Activated naive CD4-positive, alpha-beta T cell treated with anti-CD3 and anti-CD28 coated beads for 36 hours (primary cell): ENCODE data around the gene SPSB3. TPM values are rescaled to one million over a fixed set of nuclear protein-coding genes. Genes with fewer than 3 reads are reported as not detected.

Source experiments
- CTCF ChIA-PET: fragments of 350-600 bp; sonication (Branson Sonifier 250); formaldehyde crosslinking; loops from one replicate; lab custom pipeline; 2021; ENCODE audit warnings: antibody characterized with exemption; lab: Charles Lee
- DNase-seq: peaks from one replicate; pipeline ENCODE4 v3.0.0-alpha.2; 2020
- H3K27ac Mint-ChIP-seq: one replicate; pipeline ENCODE4 v1.8.0; 2021; ENCODE audit warnings: mild to moderate bottlenecking, mixed read lengths
- H3K27me3 Mint-ChIP-seq: one replicate; pipeline ENCODE4 v1.8.0; 2021; ENCODE audit warnings: low read depth, mixed read lengths
- H3K36me3 Mint-ChIP-seq: one replicate; pipeline ENCODE4 v1.8.0; 2021; ENCODE audit warnings: low read depth, mixed read lengths
- H3K4me1 Mint-ChIP-seq: one replicate; pipeline ENCODE4 v1.8.0; 2021; ENCODE audit warnings: low read depth, mixed read lengths
- H3K4me3 Mint-ChIP-seq: one replicate; pipeline ENCODE4 v1.8.0; 2021; ENCODE audit warnings: mild to moderate bottlenecking, moderate library complexity, mixed read lengths
- H3K9me3 Mint-ChIP-seq: one replicate; pipeline ENCODE4 v1.8.0; 2021; ENCODE audit warnings: mixed read lengths
- intact Hi-C: fragments of 100-400 bp; cut with micrococcal nuclease; formaldehyde crosslinking; loops from one replicate; pipeline ENCODE4 v1.15.1; 2023
- total RNA-seq, 2 experiments: library from RNA; stranded (reverse); gene quantifications; one replicate each; pipeline ENCODE4 v1.2.3, GENCODE V29; 2021

SPSB3 gene
- 10 to 100 TPM; 14.0 to 17.0 TPM for total RNA-seq

GRCh38 chr16:1782408-1783264 lies at the start of gene SPSB3, which contains the start of gene NUBP2:
Gene SPSB3 (minus strand): TSS chr16:1782571. CDS start chr16:1781483, 1,088 bp downstream.
Gene NUBP2 (plus strand): TSS chr16:1782960. CDS start chr16:1783021, 61 bp downstream.
- peak; percentile 100 for DNase-seq
- Mint-ChIP-seq H3K27me3 (no peaks in the 10 kb centered on the region), H3K36me3 (no peaks in the 10 kb centered on the region), H3K4me1 (peaks cover 28% of the 10 kb centered on the region), H3K4me3 (peak within 1 kb of the TSS; percentile 90), H3K27ac (peak within 1 kb of the TSS; percentile 73), H3K9me3 (no peaks in the 10 kb centered on the region)
- intact Hi-C loops = loop anchor here (1.0 to 2.0 kb wide), 7 partner anchors 9 to 404 kb away; partner anchors contain the start of genes MAPK8IP3, MRPS34, MSRB1 and TBL3
- CTCF ChIA-PET = interaction anchor here (0.8 to 2.0 kb wide), 10 partner anchors 10 to 358 kb away, joined by 3 to 26 read pairs (median 5); partner anchors contain the start of genes EME2, MAPK8IP3 and MRPS34

GRCh38 chr16:1831186-1832075 lies 49.1 kb upstream of the SPSB3 start:
- H3K4me3 Mint-ChIP-seq = no peak overlapping the region
- DNase-seq = no peak
- CTCF ChIA-PET = interaction anchor here (0.6 kb wide), 1 partner anchor 1444 kb away, joined by 6 read pairs; no protein-coding TSS in a partner anchor
- peaks cover 32% of the 10 kb centered on the region for H3K4me1 Mint-ChIP-seq
- intact Hi-C loops = no loop called here
- no peaks in the 10 kb centered on the region for H3K9me3 Mint-ChIP-seq
- H3K27ac Mint-ChIP-seq = no peak overlapping the region
- no peaks in the 10 kb centered on the region for H3K27me3 Mint-ChIP-seq
- peaks cover 1% of the 10 kb centered on the region for H3K36me3 Mint-ChIP-seq

GRCh38 chr16:1830213-1830612 lies 47.8 kb upstream of the SPSB3 start:
- intact Hi-C loops = no loop called here
- no peak overlapping the region for H3K27ac Mint-ChIP-seq
- DNase-seq = no peak
- H3K4me3 Mint-ChIP-seq = no peak overlapping the region
- H3K27me3 Mint-ChIP-seq = no peaks in the 10 kb centered on the region
- CTCF ChIA-PET = no interaction called here
- peaks cover 1% of the 10 kb centered on the region for H3K36me3 Mint-ChIP-seq
- H3K9me3 Mint-ChIP-seq = no peaks in the 10 kb centered on the region
- peaks cover 39% of the 10 kb centered on the region for H3K4me1 Mint-ChIP-seq

- Mint-ChIP-seq H3K9me3 (no peaks in the 10 kb centered on the region), H3K4me1 (peaks cover 50% of the 10 kb centered on the region), H3K36me3 (peaks cover 1% of the 10 kb centered on the region), H3K4me3 (peak overlapping the region; percentile 91), H3K27me3 (no peaks in the 10 kb centered on the region), H3K27ac (no peak overlapping the region)
- CTCF ChIA-PET = no interaction called here
- intact Hi-C loops = no loop called here
- DNase-seq = no peak
Observed at GRCh38 chr16:1828645-1829410, 46.5 kb upstream of the SPSB3 start.

GRCh38 chr16:1826691-1827573 lies 44.6 kb upstream of the SPSB3 start, which contains the start of the genes FAHD1 and HAGH:
Gene FAHD1 (plus strand): TSS chr16:1827206. CDS start chr16:1827239, 33 bp downstream.
Gene HAGH (minus strand): TSS chr16:1826825. CDS start chr16:1826787, 38 bp downstream.
- H3K36me3 Mint-ChIP-seq = peaks cover 1% of the 10 kb centered on the region

GRCh38 chr16:1825864-1826690 lies 43.7 kb upstream of the SPSB3 start:
- H3K9me3 Mint-ChIP-seq = no peaks in the 10 kb centered on the region
- intact Hi-C loops = loop anchor here (1.0 to 2.0 kb wide), 2 partner anchors 29 to 53 kb away; partner anchors contain the start of genes EME2 and MRPS34
- peaks cover 1% of the 10 kb centered on the region for H3K36me3 Mint-ChIP-seq
- H3K4me3 Mint-ChIP-seq = peak overlapping the region; percentile 74
- CTCF ChIA-PET = interaction anchor here (0.6 to 1.6 kb wide), 3 partner anchors 18 to 43 kb away, joined by 3 to 5 read pairs (median 3); partner anchors contain the start of genes NUBP2 and SPSB3
- no peaks in the 10 kb centered on the region for H3K27me3 Mint-ChIP-seq
- peaks cover 50% of the 10 kb centered on the region for H3K4me1 Mint-ChIP-seq
- H3K27ac Mint-ChIP-seq = no peak overlapping the region
- peak; percentile 66 for DNase-seq

More at GRCh38 chr16:1826691-1827573, 44.6 kb upstream of the SPSB3 start, which contains the start of the genes FAHD1 and HAGH:
- Mint-ChIP-seq H3K4me3 (peak within 1 kb of the TSS; percentile 91), H3K9me3 (no peaks in the 10 kb centered on the region), H3K27ac (peak within 1 kb of the TSS; percentile 78), H3K4me1 (peaks cover 50% of the 10 kb centered on the region), H3K27me3 (no peaks in the 10 kb centered on the region)
- peak; percentile 92 for DNase-seq
- intact Hi-C loops = loop anchor here (1.0 to 2.0 kb wide), 3 partner anchors 28 to 149 kb away; partner anchors contain the start of genes EME2, JPT2 and MRPS34
- CTCF ChIA-PET = interaction anchor here (0.6 to 1.0 kb wide), 3 partner anchors 11 to 37 kb away, joined by 3 read pairs; no protein-coding TSS in a partner anchor

GRCh38 chr16:1825381-1825863 lies 43.1 kb upstream of the SPSB3 start:
- H3K9me3 Mint-ChIP-seq = no peaks in the 10 kb centered on the region
- H3K27me3 Mint-ChIP-seq = no peaks in the 10 kb centered on the region

GRCh38 chr16:1823821-1824220 lies 41.5 kb upstream of the SPSB3 start:
- Mint-ChIP-seq H3K27ac (no peak overlapping the region), H3K9me3 (no peaks in the 10 kb centered on the region), H3K4me1 (peaks cover 32% of the 10 kb centered on the region), H3K4me3 (no peak overlapping the region), H3K27me3 (no peaks in the 10 kb centered on the region), H3K36me3 (peaks cover 3% of the 10 kb centered on the region)
- intact Hi-C loops = no loop called here
- DNase-seq = peak; percentile 21
- CTCF ChIA-PET = no interaction called here

More at GRCh38 chr16:1825381-1825863, 43.1 kb upstream of the SPSB3 start:
- intact Hi-C loops = no loop called here
- Mint-ChIP-seq H3K4me3 (peak overlapping the region; percentile 74), H3K36me3 (peaks cover 1% of the 10 kb centered on the region), H3K27ac (no peak overlapping the region), H3K4me1 (peaks cover 48% of the 10 kb centered on the region)
- no peak for DNase-seq
- CTCF ChIA-PET = interaction anchor here (0.6 to 1.6 kb wide), 3 partner anchors 34 to 1119 kb away, joined by 3 to 5 read pairs (median 3); partner anchors contain the start of genes NUBP2 and SPSB3

- H3K4me3 Mint-ChIP-seq = no peak overlapping the region
- H3K36me3 Mint-ChIP-seq = peaks cover 3% of the 10 kb centered on the region
- intact Hi-C loops = no loop called here
- CTCF ChIA-PET = no interaction called here
- H3K9me3 Mint-ChIP-seq = no peaks in the 10 kb centered on the region
- peaks cover 24% of the 10 kb centered on the region for H3K4me1 Mint-ChIP-seq
- H3K27me3 Mint-ChIP-seq = no peaks in the 10 kb centered on the region
- no peak overlapping the region for H3K27ac Mint-ChIP-seq
- no peak for DNase-seq
Observed at GRCh38 chr16:1822801-1823200, 40.4 kb upstream of the SPSB3 start.
